OCI-LY3 (cell line): ENCODE measurements around the gene ZNF578.
"Not testable (repeated sequence)": the region's sequence is repeated elsewhere in the genome, so short reads cannot be mapped to it uniquely, and the experiment has no call there.

Experiments
- H2AFZ ChIP-seq: fragments of 200-600, 300-600 bp; shearing (Covaris generic); 2 replicates; pipeline ENCODE4 v1.6.0; 2014; ENCODE audit warnings: antibody characterized with exemption, low read depth, low read length
- H3K27ac ChIP-seq: fragments of 200-600, 300-600 bp; sonication (generic); 2 replicates; pipeline ENCODE4 v1.5.1; 2014; ENCODE audit warnings: mild to moderate bottlenecking, low read length, moderate library complexity, mixed read lengths
- H3K27me3 ChIP-seq: fragments of 200-600, 300-600 bp; sonication (generic); 2 replicates; pipeline ENCODE4 v1.6.1; 2014; ENCODE audit warnings: low read depth, low read length, mixed read lengths
- H3K36me3 ChIP-seq: fragments of 200-600, 300-600 bp; sonication (generic); replicated peaks from 2 replicates; pipeline ENCODE3; 2014; ENCODE audit warnings: low read depth, low read length, mixed read lengths
- H3K4me1 ChIP-seq: fragments of 300-600, 200-600 bp; sonication (generic); 2 replicates; pipeline ENCODE4 v1.6.1; 2014; ENCODE audit warnings: low read length, mixed read lengths
- H3K4me2 ChIP-seq: fragments of 200-600, 300-600 bp; sonication (generic); 2 replicates; pipeline ENCODE4 v1.6.1; 2014; ENCODE audit warnings: low read length, mixed read lengths
- H3K4me3 ChIP-seq: fragments of 300-600, 200-600 bp; sonication (generic); 2 replicates; pipeline ENCODE4 v1.5.1; 2014; ENCODE audit warnings: antibody characterized with exemption, mild to moderate bottlenecking, low read length, moderate library complexity
- H3K79me2 ChIP-seq: fragments of 300-600, 200-600 bp; shearing (Covaris generic); 2 replicates; pipeline ENCODE4 v1.6.1; 2014; ENCODE audit warnings: mild to moderate bottlenecking, low read length, mixed read lengths
- H3K9ac ChIP-seq: fragments of 300-600, 200-600 bp; shearing (Covaris generic); 2 replicates; pipeline ENCODE4 v1.6.0; 2014; ENCODE audit warnings: mild to moderate bottlenecking, low read length, moderate library complexity
- H3K9me3 ChIP-seq: fragments of 200-600, 300-600 bp; shearing (Covaris generic); 2 replicates; pipeline ENCODE4 v1.6.1; 2014; ENCODE audit warnings: low read length, mixed read lengths; ENCODE audit not compliant: insufficient read depth
- H4K20me1 ChIP-seq: fragments of 200-600, 300-600 bp; sonication (generic); 2 replicates; pipeline ENCODE4 v1.6.1; 2016; ENCODE audit warnings: low read length, mixed read lengths; ENCODE audit not compliant: insufficient read depth
- CTCF ChIP-seq: fragments of 200-600, 300-600 bp; sonication (generic); IDR thresholded peaks from 2 replicates; pipeline ENCODE4 v1.5.1; 2014; ENCODE audit warnings: antibody characterized with exemption, low read length, low read depth
- EZH2phosphoT487 ChIP-seq: fragments of 200-600 bp; shearing (Covaris generic); IDR thresholded peaks from 2 replicates; pipeline ENCODE4 v1.6.1; 2018; ENCODE audit warnings: antibody characterized with exemption, mixed run types, low read depth

The ZNF578 gene

GRCh38 chr19:52536448-52536800, 83.1 kb downstream of the ZNF578 start:
- no peak overlapping the region for H2AFZ ChIP-seq
- H3K36me3 ChIP-seq: peaks cover 6% of the 10 kb centered on the region
- H3K9ac ChIP-seq: no peak overlapping the region
- H3K4me2 ChIP-seq: no peak overlapping the region
- no peak overlapping the region for H3K4me3 ChIP-seq
- H3K9me3 ChIP-seq: no peaks in the 10 kb centered on the region
- H3K4me1 ChIP-seq: no peaks in the 10 kb centered on the region
- no peaks in the 10 kb centered on the region for H3K79me2 ChIP-seq
- TF ChIP-seq EZH2phosphoT487 (no peak), CTCF (no peak)
- no peak overlapping the region for H3K27ac ChIP-seq
- no peaks in the 10 kb centered on the region for H3K27me3 ChIP-seq
- H4K20me1 ChIP-seq: no peaks in the 10 kb centered on the region

GRCh38 chr19:52538815-52539214, 85.5 kb downstream of the ZNF578 start:
- H3K79me2 ChIP-seq, H3K27ac ChIP-seq, H3K9me3 ChIP-seq, H3K4me3 ChIP-seq, H2AFZ ChIP-seq, H3K4me1 ChIP-seq, H3K4me2 ChIP-seq, H3K27me3 ChIP-seq, H3K36me3 ChIP-seq, H3K9ac ChIP-seq, H4K20me1 ChIP-seq: not testable (repeated sequence)

- not testable (repeated sequence) for H3K9ac ChIP-seq, H3K9me3 ChIP-seq, H3K79me2 ChIP-seq, H3K27me3 ChIP-seq, H4K20me1 ChIP-seq, H3K4me2 ChIP-seq, H3K27ac ChIP-seq, H3K36me3 ChIP-seq, H3K4me3 ChIP-seq, H3K4me1 ChIP-seq, H2AFZ ChIP-seq
Observed at GRCh38 chr19:52541176-52541575, 87.8 kb downstream of the ZNF578 start.

- Histone ChIP-seq H3K27me3 (no peaks in the 10 kb centered on the region), H3K27ac (no peak overlapping the region), H3K4me2 (no peak overlapping the region), H3K36me3 (peaks cover 2% of the 10 kb centered on the region), H3K4me3 (no peak overlapping the region), H3K9me3 (no peaks in the 10 kb centered on the region), H3K79me2 (no peaks in the 10 kb centered on the region), H2AFZ (no peak overlapping the region), H3K9ac (no peak overlapping the region), H3K4me1 (peaks cover 9% of the 10 kb centered on the region; the same call in 1 of the 2 replicates), H4K20me1 (no peaks in the 10 kb centered on the region)
- TF ChIP-seq EZH2phosphoT487 (no peak), CTCF (no peak)
Observed at GRCh38 chr19:52541608-52542007, 88.3 kb downstream of the ZNF578 start.

GRCh38 chr19:52542541-52542940, 89.2 kb downstream of the ZNF578 start:
- not testable (repeated sequence) for H3K4me2 ChIP-seq, H3K27ac ChIP-seq, H3K4me3 ChIP-seq, H3K4me1 ChIP-seq, H3K9ac ChIP-seq, H3K79me2 ChIP-seq, H3K36me3 ChIP-seq, H3K9me3 ChIP-seq, H4K20me1 ChIP-seq, H2AFZ ChIP-seq, H3K27me3 ChIP-seq
